AG04449 (cell line): ENCODE measurements around the gene LDHA.
A peak's percentile ranks its signal among the peaks of the same experiment; 100 is the strongest.

ENCODE experiments used
- CTCF ChIA-PET: fragments of 350-600 bp; formaldehyde crosslinking; extraction: SDS; loops from one replicate; lab custom pipeline; 2021; ENCODE audit warnings: antibody characterized with exemption; lab: Yijun Ruan, JAX
- POLR2A ChIA-PET: fragments of 400-600, 350-600 bp; formaldehyde crosslinking; extraction: SDS; loops from one replicate; lab custom pipeline; 2020; ENCODE audit warnings: antibody characterized with exemption, inconsistent platforms; lab: Yijun Ruan, JAX
- DNase-seq: peaks from one replicate; pipeline ENCODE4 v3.0.0-alpha.2; 2010; ENCODE audit warnings: low read depth, low spot score
- H3K4me3 ChIP-seq: 2 replicates; pipeline ENCODE4 v1.5.1; 2011; ENCODE audit warnings: low read depth, mild to moderate bottlenecking, control low read depth, low read length
- TF ChIP-seq, protein P1 (sequence below): IDR thresholded peaks from one replicate; pipeline ENCODE4 v1.5.1; 2011; ENCODE audit warnings: mild to moderate bottlenecking, moderate library complexity, low read length, control low read depth, inconsistent platforms; ENCODE audit not compliant: insufficient read depth; ENCODE audit errors: missing control alignments

Gene LDHA

GRCh38 chr11:18371279-18371678, 23.1 kb upstream of the LDHA start:
- ChIA-PET CTCF (no interaction called here), POLR2A (interaction anchor here (1.6 kb wide), 1 partner anchor 23 kb away, joined by 8 read pairs; the partner anchor contains the start of gene LDHA)
- no peak for DNase-seq
- TF ChIP-seq, protein P1, sequence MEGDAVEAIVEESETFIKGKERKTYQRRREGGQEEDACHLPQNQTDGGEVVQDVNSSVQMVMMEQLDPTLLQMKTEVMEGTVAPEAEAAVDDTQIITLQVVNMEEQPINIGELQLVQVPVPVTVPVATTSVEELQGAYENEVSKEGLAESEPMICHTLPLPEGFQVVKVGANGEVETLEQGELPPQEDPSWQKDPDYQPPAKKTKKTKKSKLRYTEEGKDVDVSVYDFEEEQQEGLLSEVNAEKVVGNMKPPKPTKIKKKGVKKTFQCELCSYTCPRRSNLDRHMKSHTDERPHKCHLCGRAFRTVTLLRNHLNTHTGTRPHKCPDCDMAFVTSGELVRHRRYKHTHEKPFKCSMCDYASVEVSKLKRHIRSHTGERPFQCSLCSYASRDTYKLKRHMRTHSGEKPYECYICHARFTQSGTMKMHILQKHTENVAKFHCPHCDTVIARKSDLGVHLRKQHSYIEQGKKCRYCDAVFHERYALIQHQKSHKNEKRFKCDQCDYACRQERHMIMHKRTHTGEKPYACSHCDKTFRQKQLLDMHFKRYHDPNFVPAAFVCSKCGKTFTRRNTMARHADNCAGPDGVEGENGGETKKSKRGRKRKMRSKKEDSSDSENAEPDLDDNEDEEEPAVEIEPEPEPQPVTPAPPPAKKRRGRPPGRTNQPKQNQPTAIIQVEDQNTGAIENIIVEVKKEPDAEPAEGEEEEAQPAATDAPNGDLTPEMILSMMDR, result no peak
- H3K4me3 ChIP-seq, result no peak overlapping the region

DNA sequence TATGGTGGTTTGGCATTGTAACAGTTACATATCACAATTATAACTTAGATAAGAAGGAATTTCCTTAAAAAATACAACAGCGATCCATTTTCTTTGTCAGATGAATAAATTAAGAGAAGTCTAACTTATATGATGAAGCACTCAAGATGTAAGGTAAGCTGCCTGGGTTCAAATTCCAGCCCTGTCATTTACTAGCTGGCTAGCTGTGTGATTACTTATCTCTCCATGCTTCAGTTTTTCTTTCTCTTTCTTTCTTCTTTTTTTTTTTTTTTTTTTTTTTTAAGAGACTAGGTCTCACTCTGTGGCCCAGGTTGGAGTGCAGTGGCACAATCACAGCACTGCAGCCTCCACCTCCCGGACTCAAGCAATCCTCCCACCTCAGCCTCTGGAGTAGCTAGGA, 22.2 kb upstream of the LDHA start:
- no peak overlapping the region for H3K4me3 ChIP-seq
- POLR2A ChIA-PET, result interaction anchor here (0.7 to 1.6 kb wide), 2 partner anchors 11 to 22 kb away, joined by 3 to 8 read pairs; partner anchors contain the start of gene LDHA
- DNase-seq, result no peak
- TF ChIP-seq, protein P1, result no peak
- CTCF ChIA-PET, result no interaction called here

GRCh38 chr11:18374956-18375355, 19.4 kb upstream of the LDHA start:
- POLR2A ChIA-PET, result interaction anchor here (1.0 to 1.1 kb wide), 2 partner anchors 8 to 20 kb away, joined by 3 to 4 read pairs; partner anchors contain the start of gene LDHA

GRCh38 chr11:18375941-18376340, 18.4 kb upstream of the LDHA start:
- H3K4me3 ChIP-seq, result no peak overlapping the region
- TF ChIP-seq, protein P1, result no peak
- CTCF ChIA-PET, result interaction anchor here (3.0 kb wide), 1 partner anchor 8 kb away, joined by 8 read pairs; no protein-coding TSS in a partner anchor
- POLR2A ChIA-PET, result no interaction called here
- no peak for DNase-seq

More at GRCh38 chr11:18374956-18375355, 19.4 kb upstream of the LDHA start:
- CTCF ChIA-PET, result interaction anchor here (3.0 kb wide), 1 partner anchor 9 kb away, joined by 8 read pairs; no protein-coding TSS in a partner anchor
- DNase-seq, result no peak
- TF ChIP-seq, protein P1, result no peak
- no peak overlapping the region for H3K4me3 ChIP-seq

GRCh38 chr11:18379201-18379600, 15.2 kb upstream of the LDHA start:
- DNase-seq, result no peak
- H3K4me3 ChIP-seq, result no peak overlapping the region
- TF ChIP-seq, protein P1, result no peak
- CTCF ChIA-PET, result interaction anchor here (0.9 to 1.0 kb wide), 2 partner anchors 15 to 135 kb away, joined by 3 read pairs; partner anchors contain the start of gene LDHA
- POLR2A ChIA-PET, result interaction anchor here (1.1 kb wide), 1 partner anchor 17 kb away, joined by 3 read pairs; no protein-coding TSS in a partner anchor

GRCh38 chr11:18383388-18384156, 10.8 kb upstream of the LDHA start:
- ChIA-PET POLR2A (interaction anchor here (0.6 to 6.5 kb wide), 9 partner anchors 9 to 143 kb away, joined by 3 to 226 read pairs (median 4); partner anchors contain the start of genes GTF2H1, HPS5, LDHA and TSG101), CTCF (interaction anchor here (0.8 to 2.1 kb wide), 5 partner anchors 9 to 140 kb away, joined by 3 to 8 read pairs (median 3); partner anchors contain the start of gene LDHA)
- TF ChIP-seq, protein P1, result no peak
- DNase-seq, result peak; percentile 90
- H3K4me3 ChIP-seq, result peak overlapping the region; percentile 4; the same call in 1 of the 2 replicates
